DOHH2 (cell line): ENCODE measurements around the gene PLA2G12A.

ENCODE experiments used
- CTCF ChIP-seq: fragments of 200-600 bp; sonication (generic); IDR thresholded peaks from one replicate; pipeline ENCODE4 v1.5.1; 2014; ENCODE audit warnings: antibody characterized with exemption, mild to moderate bottlenecking, low read depth, low read length; ENCODE audit not compliant: poor library complexity, severe bottlenecking
- EZH2phosphoT487 ChIP-seq: fragments of 200-600 bp; sonication (generic); IDR thresholded peaks from 2 replicates; pipeline ENCODE4 v1.6.1; 2017; ENCODE audit warnings: borderline replicate concordance, mild to moderate bottlenecking, antibody characterized with exemption, low read length, moderate library complexity, mixed read lengths

GRCh38 chr4:109671350-109671749 lies 58.5 kb downstream of the PLA2G12A start:
- TF ChIP-seq CTCF (no peak), EZH2phosphoT487 (no peak)
